H1 (cell line): ENCODE data around the gene CAPN1. TPM values are rescaled to one million over a fixed set of nuclear protein-coding genes. Genes with fewer than 3 reads are reported as not detected.

ENCODE experiments used
- CTCF ChIA-PET: fragments of 300-600 bp; sonication (Branson Sonifier 250); formaldehyde crosslinking; loops from one replicate; lab custom pipeline; 2021; ENCODE audit not compliant: partially characterized antibody; lab: Charles Lee
- POLR2A ChIA-PET: fragments of 300-600 bp; sonication (Branson Sonifier 250); formaldehyde crosslinking; loops from one replicate; lab custom pipeline; 2021; ENCODE audit warnings: inconsistent platforms; ENCODE audit not compliant: partially characterized antibody; lab: Charles Lee
- DNase-seq, 2 experiments: peaks; one replicate each; pipeline versions ENCODE4 v3.0.0 to v3.0.0-alpha.2; 2010 to 2022; ENCODE audit warnings: low spot score in 2 of 2, low read depth in 1 of 2, mixed read lengths in 1 of 2
- FAIRE-seq: peaks from 2 replicates; lab custom pipeline; 2011; peaks lifted over from hg19 to GRCh38; lab: Jason Lieb, UNC
- H2AFZ ChIP-seq: 2 replicates; pipeline ENCODE4 v1.8.1; 2012; ENCODE audit warnings: low read length, inconsistent platforms
- H2AK5ac ChIP-seq: 2 replicates; pipeline ENCODE4 v1.6.1; 2013; ENCODE audit warnings: low read depth, low read length
- H2BK120ac ChIP-seq: replicated peaks from 2 replicates; pipeline ENCODE3; 2013; ENCODE audit warnings: low read depth, low read length, inconsistent platforms
- H2BK12ac ChIP-seq: 2 replicates; pipeline ENCODE4 v1.6.1; 2013; ENCODE audit warnings: low read depth, low read length
- H2BK15ac ChIP-seq: 2 replicates; pipeline ENCODE4 v1.6.1; 2013; ENCODE audit warnings: low read length
- H2BK20ac ChIP-seq: 2 replicates; pipeline ENCODE4 v1.6.1; 2013; ENCODE audit warnings: low read length
- H2BK5ac ChIP-seq: 2 replicates; pipeline ENCODE4 v1.6.1; 2013; ENCODE audit warnings: low read depth, low read length
- H3K14ac ChIP-seq: 2 replicates; pipeline ENCODE4 v1.6.1; 2013; ENCODE audit warnings: inconsistent platforms; ENCODE audit not compliant: insufficient read length
- H3K18ac ChIP-seq: 2 replicates; pipeline ENCODE4 v1.6.1; 2013; ENCODE audit warnings: low read length; ENCODE audit errors: extremely low read depth
- H3K23ac ChIP-seq: 2 replicates; pipeline ENCODE4 v1.6.1; 2013; ENCODE audit warnings: inconsistent platforms; ENCODE audit not compliant: insufficient read length
- H3K23me2 ChIP-seq: 2 replicates; pipeline ENCODE4 v1.6.1; 2013; ENCODE audit warnings: low read depth, low read length
- H3K27ac ChIP-seq: 2 replicates; pipeline ENCODE4 v1.6.1; 2011; ENCODE audit warnings: low read depth, low read length, inconsistent platforms
- H3K27me3 ChIP-seq, 4 experiments: replicated peaks in 1 of 4; 1 replicate in 1 of 4; 2 replicates in 3 of 4; pipeline versions ENCODE4 v1.6.1 to v1.8.1; 2011 to 2013; ENCODE audit warnings: low read length in 3 of 4, mild to moderate bottlenecking in 3 of 4, inconsistent platforms in 2 of 4, mixed read lengths in 2 of 4, moderate library complexity in 1 of 4; ENCODE audit not compliant: control insufficient read depth in 3 of 4, insufficient read depth in 3 of 4; ENCODE audit errors: extremely low read depth in 1 of 4
- H3K36me3 ChIP-seq, 4 experiments: 2 replicates each; pipeline versions ENCODE4 v1.6.1 to v1.8.1; 2011 to 2013; ENCODE audit warnings: mild to moderate bottlenecking in 4 of 4, low read length in 3 of 4, moderate library complexity in 2 of 4, control low read depth in 1 of 4, inconsistent platforms in 1 of 4; ENCODE audit not compliant: insufficient read depth in 4 of 4, control insufficient read depth in 2 of 4
- H3K4ac ChIP-seq: replicated peaks from 2 replicates; pipeline ENCODE3; 2013; ENCODE audit warnings: low read length, low read depth, mixed read lengths, inconsistent platforms; ENCODE audit not compliant: insufficient read length
- H3K4me1 ChIP-seq, 4 experiments: replicated peaks in 1 of 4; 1 replicate in 1 of 4; 2 replicates in 3 of 4; pipeline versions ENCODE4 v1.6.1 to v1.8.1; 2011 to 2013; ENCODE audit warnings: low read length in 3 of 4, inconsistent platforms in 2 of 4, mixed read lengths in 1 of 4; ENCODE audit not compliant: insufficient read depth in 4 of 4, control insufficient read depth in 3 of 4
- H3K4me2 ChIP-seq, 2 experiments: 2 replicates each; pipeline versions ENCODE4 v1.6.1 to v1.8.1; 2011 to 2013; ENCODE audit warnings: low read depth in 2 of 2, low read length in 2 of 2, control low read depth in 1 of 2, inconsistent platforms in 1 of 2, mild to moderate bottlenecking in 1 of 2; ENCODE audit not compliant: insufficient read depth in 1 of 2
- H3K4me3 ChIP-seq, 4 experiments: fragments of 200-600, 300-600 bp in 1 of 4; sonication (generic), shearing (Covaris generic), sonication (Bioruptor Twin) in 1 of 4; 2 replicates each; pipeline versions ENCODE4 v1.5.1 to v1.8.1; 2011 to 2016; ENCODE audit warnings: low read length in 4 of 4, low read depth in 3 of 4, control low read depth in 2 of 4, inconsistent platforms in 2 of 4, mild to moderate bottlenecking in 2 of 4, mixed read lengths in 1 of 4, moderate library complexity in 1 of 4; ENCODE audit not compliant: insufficient read depth in 2 of 4; ENCODE audit errors: extremely low read depth in 1 of 4
- H3K56ac ChIP-seq: replicated peaks from 2 replicates; pipeline ENCODE3; 2013; ENCODE audit warnings: low read depth, mild to moderate bottlenecking, mixed read lengths, low read length, inconsistent platforms; ENCODE audit not compliant: insufficient read length
- H3K79me1 ChIP-seq: 2 replicates; pipeline ENCODE4 v1.6.1; 2013; ENCODE audit warnings: low read depth, low read length, control low read depth
- H3K79me2 ChIP-seq, 2 experiments: 2 replicates each; pipeline versions ENCODE4 v1.6.1 to v1.8.1; 2012 to 2013; ENCODE audit warnings: low read length in 2 of 2, mild to moderate bottlenecking in 2 of 2, inconsistent platforms in 1 of 2; ENCODE audit not compliant: insufficient read depth in 2 of 2, control insufficient read depth in 1 of 2
- H3K9ac ChIP-seq, 4 experiments: replicated peaks in 1 of 4; 1 replicate in 1 of 4; 2 replicates in 3 of 4; pipeline versions ENCODE4 v1.6.1 to v1.8.1; 2011 to 2013; ENCODE audit warnings: low read depth in 3 of 4, low read length in 3 of 4, control low read depth in 2 of 4, mild to moderate bottlenecking in 2 of 4, moderate library complexity in 2 of 4, inconsistent platforms in 1 of 4; ENCODE audit errors: extremely low read depth in 1 of 4
- H3K9me3 ChIP-seq, 2 experiments: 2 replicates each; pipeline versions ENCODE4 v1.6.1 to v1.8.1; 2012 to 2013; ENCODE audit warnings: mild to moderate bottlenecking in 2 of 2, moderate library complexity in 2 of 2, control low read depth in 1 of 2, inconsistent platforms in 1 of 2, low read depth in 1 of 2, low read length in 1 of 2, mixed read lengths in 1 of 2; ENCODE audit not compliant: insufficient read depth in 2 of 2
- H4K20me1 ChIP-seq, 2 experiments: replicated peaks in 1 of 2; 2 replicates each; pipeline versions ENCODE3 to v1.8.1; 2011 to 2013; ENCODE audit warnings: inconsistent platforms in 2 of 2, low read length in 2 of 2, mild to moderate bottlenecking in 1 of 2; ENCODE audit not compliant: insufficient read depth in 2 of 2, control insufficient read depth in 1 of 2
- H4K5ac ChIP-seq: 2 replicates; pipeline ENCODE4 v1.6.1; 2013; ENCODE audit warnings: low read length, low read depth, mixed read lengths, inconsistent platforms; ENCODE audit not compliant: insufficient read length
- H4K8ac ChIP-seq: 2 replicates; pipeline ENCODE4 v1.8.0; 2013; ENCODE audit warnings: mild to moderate bottlenecking, moderate library complexity, low read length, inconsistent platforms; ENCODE audit not compliant: insufficient read depth; ENCODE audit errors: extremely low read depth
- H4K91ac ChIP-seq: replicated peaks from 2 replicates; pipeline ENCODE3; 2013; ENCODE audit warnings: low read length, mixed read lengths, inconsistent platforms; ENCODE audit not compliant: insufficient read length
- CBX5 ChIP-seq: fragments of 300-800, 300-1000 bp; sonication (generic); IDR thresholded peaks from 2 replicates; pipeline ENCODE4 v1.7.1; 2016; ENCODE audit warnings: antibody characterized with exemption, low read length, low read depth
- CHD1 ChIP-seq: IDR thresholded peaks from 2 replicates; pipeline ENCODE4 v1.6.1; 2012; ENCODE audit warnings: low read depth, low read length, improper control_type of control experiment
- GTF2F1 ChIP-seq: IDR thresholded peaks from 2 replicates; pipeline ENCODE4 v1.6.1; 2012; ENCODE audit warnings: low read depth, low read length, improper control_type of control experiment, borderline replicate concordance
- RFX5 ChIP-seq: IDR thresholded peaks from 2 replicates; pipeline ENCODE4 v1.6.1; 2011; ENCODE audit warnings: low read depth, low read length, improper control_type of control experiment, borderline replicate concordance
- YY1 ChIP-seq: IDR thresholded peaks from 2 replicates; pipeline ENCODE4 v1.6.1; 2011; ENCODE audit warnings: low read depth, mild to moderate bottlenecking, low read length
- WGBS, 2 experiments: shearing (Covaris generic) in 1 of 2; methylation state at CpG; one replicate each; pipeline versions ENCODE4 v1.1.6 to v1.1.7; 2013 to 2015; ENCODE audit warnings: low lambda C conversion rate in 2 of 2, mixed read lengths in 2 of 2, inconsistent platforms in 1 of 2, low coverage in 1 of 2, missing lambda C conversion rate in 1 of 2; ENCODE audit not compliant: insufficient replicate concordance in 2 of 2, insufficient coverage in 1 of 2, insufficient read length in 1 of 2; ENCODE audit errors: extremely low coverage in 1 of 2, missing lambda C conversion rate in 1 of 2; 5-methylcytosine and 5-hydroxymethylcytosine counted together
- polyA plus RNA-seq, 7 experiments: library from polyadenylated mRNA; depleted of rRNA in 3 of 7; stranded (reverse) in 5 of 7; unstranded in 2 of 7; fragments of >200 nt in 5 of 7; fragments of 200-250 nt in 2 of 7; gene quantifications; 1 replicate in 5 of 7; 2 replicates in 1 of 7; 4 replicates in 1 of 7; pipeline versions ENCODE4 v1.2.1 to v1.2.3, GENCODE V29; 2011 to 2013; ENCODE audit warnings: missing spikeins in 2 of 7, mixed read lengths in 2 of 7
- total RNA-seq: library from RNA; stranded (reverse); fragmentation: NEBNext Ultra II Directional; extraction: Animal tissue kit (Norgen Biotek cat#: 25700); gene quantifications from 2 replicates; pipeline ENCODE4 v1.2.1, GENCODE V29; 2021

Gene CAPN1
- total and polyA plus RNA-seq, 2 of the 8 experiments (the other 6 are each of a cell fraction or from before 2014, with no cell fraction given), result 194 to 233 TPM

DNA sequence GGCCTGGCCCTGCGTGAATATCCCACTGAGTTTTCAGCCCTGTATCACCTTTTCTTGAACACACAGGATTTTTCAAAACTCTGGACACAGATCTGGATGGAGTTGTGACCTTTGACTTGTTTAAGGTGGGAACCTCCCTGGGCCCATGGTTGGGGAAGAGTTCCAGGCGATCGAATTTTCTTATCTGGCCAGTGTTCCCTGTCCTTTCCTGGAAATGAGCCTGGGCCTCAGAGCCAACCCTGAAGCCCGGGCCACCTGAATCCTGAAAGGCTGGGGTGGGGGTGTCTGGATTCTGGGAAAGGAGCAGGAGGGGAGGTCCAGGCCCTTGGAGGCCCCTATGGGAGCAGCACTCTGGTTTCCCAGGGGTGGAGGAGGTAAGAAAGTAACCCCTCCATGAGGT, 29.0 kb downstream of the CAPN1 start:
- no peak for DNase-seq
- Histone ChIP-seq H3K23me2 (peaks cover 3% of the 10 kb centered on the region; the same call in 1 of the 2 replicates), H3K56ac (no peak overlapping the region), H3K79me2 (peaks cover 0 to 13% of the 10 kb centered on the region in 2 experiments; a peak in 1 of 4 replicates), H3K14ac (no peak overlapping the region), H3K27ac (no peak overlapping the region), H4K91ac (no peak overlapping the region), H3K79me1 (peaks cover 3% of the 10 kb centered on the region; the same call in 1 of the 2 replicates), H3K9ac (no peak overlapping the region), H2BK5ac (no peak overlapping the region), H2BK12ac (no peak overlapping the region), H2BK120ac (no peak overlapping the region), H2BK15ac (no peak overlapping the region), H4K5ac (no peak overlapping the region), H3K4me2 (no peak overlapping the region), H2AK5ac (no peak overlapping the region), H4K8ac (no peak overlapping the region), H3K9me3 (no peaks in the 10 kb centered on the region), H2BK20ac (no peak overlapping the region), H3K4ac (no peak overlapping the region), H3K27me3 (no peaks in the 10 kb centered on the region), H3K4me1 (peaks cover 5 to 32% (median 27%) of the 10 kb centered on the region in 4 experiments), H3K18ac (no peak overlapping the region), H3K23ac (no peak overlapping the region), H4K20me1 (no peaks in the 10 kb centered on the region), H2AFZ (no peak overlapping the region), H3K36me3 (peaks cover 26 to 56% (median 43%) of the 10 kb centered on the region in 4 experiments), H3K4me3 (no peak overlapping the region)
- ChIA-PET CTCF (interaction anchor here (6.3 to 11.9 kb wide), 2 partner anchors 13 to 40 kb away, joined by 88 to 184 read pairs; no protein-coding TSS in a partner anchor), POLR2A (interaction anchor here (0.7 to 13.9 kb wide), 11 partner anchors 8 to 292 kb away, joined by 3 to 324 read pairs (median 3); partner anchors contain the start of gene SPDYC)
- no peak for TF ChIP-seq GTF2F1
- no peak for TF ChIP-seq YY1
- no peak for TF ChIP-seq CHD1
- TF ChIP-seq RFX5, result no peak
- no peak for TF ChIP-seq CBX5
- FAIRE-seq, result no peak
- WGBS, 2 experiments, result 87% methylated on average over 4 of the region's 4 CpGs; no CpG with 5 or more reads in 1 of the 2 experiments
